GM21619 (cell line): ENCODE data around the gene ATXN7.

Source experiments
- ATAC-seq: cut with Tn5 transposase; IDR thresholded peaks from one replicate; pipeline ENCODE4 v1.9.1; 2021; ENCODE audit not compliant: unreplicated experiment

Gene ATXN7

DNA sequence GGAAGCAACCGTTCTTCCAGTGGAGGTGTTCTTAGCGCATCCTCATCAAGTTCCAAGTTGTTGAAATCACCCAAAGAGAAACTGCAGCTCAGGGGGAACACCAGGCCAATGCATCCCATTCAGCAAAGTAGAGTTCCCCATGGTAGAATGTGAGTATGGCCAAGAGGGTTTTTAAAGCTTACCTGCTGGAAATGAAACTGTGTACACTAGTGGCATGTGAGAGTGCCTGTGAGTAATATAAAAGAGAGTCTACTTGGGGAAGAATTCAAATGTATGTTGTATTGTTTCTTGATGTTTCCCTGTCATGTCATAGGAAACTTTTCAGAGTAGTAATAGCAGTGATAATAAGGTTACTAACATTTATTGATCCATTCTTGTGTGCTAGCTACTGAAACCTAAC is 116.4 kb downstream of the ATXN7 start:
- ATAC-seq, result no peak

DNA sequence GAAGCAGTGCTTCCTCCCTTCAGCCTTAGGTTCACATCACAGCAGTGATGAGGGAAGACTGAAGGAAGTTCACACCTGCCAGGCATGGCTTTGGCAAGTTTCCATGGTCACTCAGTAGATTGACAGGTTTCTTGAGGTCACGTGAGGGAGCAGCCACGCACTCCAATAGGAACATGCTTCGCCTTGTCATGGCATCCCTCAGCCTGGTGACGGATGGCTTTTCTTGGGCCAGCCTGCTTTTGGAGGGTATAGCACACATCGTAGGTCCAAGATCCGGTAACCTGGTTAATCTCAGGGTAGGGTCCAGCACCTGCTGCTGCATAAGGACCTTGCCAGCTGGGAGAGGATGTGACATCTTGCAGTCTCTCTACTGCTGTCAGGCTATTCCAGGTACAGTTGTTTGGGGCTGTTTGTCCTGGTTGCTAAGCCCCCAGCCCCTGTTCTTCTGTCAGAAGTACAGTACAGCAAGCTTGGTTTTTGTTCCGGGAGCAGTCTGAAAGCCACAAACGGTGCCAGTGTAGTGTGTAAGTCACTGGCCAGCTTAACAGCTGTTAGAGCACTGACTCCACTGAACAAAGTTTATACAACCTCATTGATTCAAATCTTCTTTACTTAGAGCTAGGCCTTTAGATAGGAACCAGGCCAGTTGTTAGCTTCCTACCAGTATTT is 117.3 kb downstream of the ATXN7 start:
- ATAC-seq, result no peak

DNA sequence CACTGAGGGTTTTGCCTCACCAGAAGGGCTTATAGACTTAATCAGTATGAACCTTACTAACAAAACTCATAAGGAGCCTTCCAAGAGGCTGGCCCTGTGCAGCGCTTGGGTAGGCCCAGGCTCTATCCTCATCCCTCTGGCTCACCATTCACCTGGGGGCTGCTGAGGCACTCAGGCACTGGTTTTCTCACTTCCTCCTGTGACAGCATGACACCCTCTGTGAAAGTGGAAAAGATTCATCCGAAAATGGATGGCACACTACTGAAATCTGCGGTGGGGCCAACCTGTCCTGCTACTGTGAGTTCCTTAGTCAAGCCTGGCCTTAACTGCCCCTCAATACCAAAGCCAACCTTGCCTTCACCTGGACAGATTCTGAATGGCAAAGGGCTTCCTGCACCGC is 118.3 kb downstream of the ATXN7 start:
- ATAC-seq, result no peak

DNA sequence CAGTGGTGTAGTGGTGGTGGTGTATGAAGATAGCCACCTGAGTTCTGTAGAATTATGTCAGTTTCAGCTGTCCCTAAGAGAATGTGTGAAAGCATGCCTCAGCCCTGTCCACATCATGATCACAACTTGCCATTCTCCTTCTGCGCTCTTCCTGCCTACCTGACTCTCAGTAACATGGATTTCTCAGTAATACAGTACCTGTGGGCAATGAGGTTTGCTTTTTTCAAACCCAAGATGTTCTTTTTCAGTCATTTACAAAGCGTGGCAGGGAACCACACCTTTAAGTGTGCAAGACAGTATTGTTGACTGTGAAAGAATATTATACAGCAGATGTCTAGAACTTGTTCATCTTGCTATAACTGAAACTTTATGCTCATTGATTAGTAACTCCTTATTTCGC is 120.7 kb downstream of the ATXN7 start:
- no peak for ATAC-seq

DNA sequence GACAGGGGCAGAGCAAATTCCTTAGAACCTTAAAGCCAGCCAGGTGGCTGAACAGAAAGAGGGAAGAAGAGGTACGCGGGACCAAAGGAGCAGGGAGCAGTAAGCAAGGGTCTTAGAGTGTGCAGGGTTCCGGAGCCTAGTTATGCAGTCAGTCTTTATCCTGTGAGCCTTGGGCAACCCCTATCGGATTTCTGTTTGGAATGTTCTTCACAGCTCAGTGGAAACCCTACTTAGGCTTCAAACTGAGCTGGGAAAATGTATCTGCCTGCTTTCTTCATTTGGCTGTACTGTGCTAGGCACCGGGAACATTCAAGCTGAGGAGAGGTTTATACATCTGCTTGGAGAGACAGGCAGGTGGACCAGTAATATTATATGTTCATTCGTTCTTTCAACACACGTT is 122.5 kb downstream of the ATXN7 start:
- no peak for ATAC-seq

DNA sequence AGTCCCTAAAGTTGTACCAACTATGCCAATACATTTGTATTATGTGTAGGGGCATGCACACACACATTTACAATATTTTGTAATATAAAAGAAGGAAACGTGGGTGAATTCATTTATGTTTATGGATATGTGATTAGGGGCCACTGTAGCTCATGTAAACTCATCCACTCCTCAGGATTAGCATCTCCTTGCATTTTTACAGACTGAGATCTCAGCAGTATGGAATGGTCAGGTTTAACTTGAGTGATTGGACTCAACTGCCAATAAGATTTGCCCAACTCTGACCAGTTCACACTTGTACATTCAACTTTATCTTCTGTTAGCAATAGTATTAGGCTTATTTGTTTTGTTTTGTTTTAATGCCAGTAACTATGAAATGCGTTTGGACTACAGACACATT is 123.2 kb downstream of the ATXN7 start:
- ATAC-seq, result no peak

DNA sequence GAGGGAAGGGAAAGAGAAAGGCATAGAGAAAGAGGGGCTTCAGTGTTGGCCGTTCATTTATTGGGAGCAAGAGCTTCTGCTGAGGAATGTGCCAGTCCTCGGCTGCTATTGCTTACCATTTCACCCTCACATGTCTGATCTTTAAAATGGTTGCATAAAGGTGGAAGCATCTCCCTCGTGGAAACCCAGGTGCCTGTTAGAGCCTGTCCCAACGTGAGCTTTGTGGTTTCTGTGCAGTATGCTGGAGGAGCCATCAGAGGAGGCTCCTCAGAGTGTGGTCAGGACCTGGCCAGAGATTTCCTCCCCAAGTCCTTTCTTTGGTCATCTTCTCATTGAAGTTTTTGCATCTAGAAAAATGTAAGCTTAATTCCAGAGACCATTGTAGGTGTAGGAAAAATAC is 125.3 kb downstream of the ATXN7 start:
- no peak for ATAC-seq

DNA sequence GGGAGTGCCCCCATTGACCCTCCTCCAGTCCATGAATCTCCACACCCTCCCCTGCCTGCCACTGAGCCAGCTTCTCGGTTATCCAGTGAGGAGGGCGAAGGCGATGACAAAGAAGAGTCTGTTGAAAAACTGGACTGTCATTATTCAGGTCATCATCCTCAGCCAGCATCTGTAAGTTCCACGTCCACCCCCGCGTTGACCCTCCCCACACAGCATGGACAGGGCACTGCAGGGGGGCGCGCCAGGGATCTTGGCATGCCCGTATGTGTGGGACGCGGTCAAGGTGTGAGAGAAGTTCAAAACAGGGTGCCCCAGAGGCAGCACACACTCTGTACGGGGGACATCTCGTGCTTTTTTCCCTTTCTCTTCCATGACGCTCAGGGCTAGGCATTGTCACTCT is 126.5 kb downstream of the ATXN7 start:
- no peak for ATAC-seq

DNA sequence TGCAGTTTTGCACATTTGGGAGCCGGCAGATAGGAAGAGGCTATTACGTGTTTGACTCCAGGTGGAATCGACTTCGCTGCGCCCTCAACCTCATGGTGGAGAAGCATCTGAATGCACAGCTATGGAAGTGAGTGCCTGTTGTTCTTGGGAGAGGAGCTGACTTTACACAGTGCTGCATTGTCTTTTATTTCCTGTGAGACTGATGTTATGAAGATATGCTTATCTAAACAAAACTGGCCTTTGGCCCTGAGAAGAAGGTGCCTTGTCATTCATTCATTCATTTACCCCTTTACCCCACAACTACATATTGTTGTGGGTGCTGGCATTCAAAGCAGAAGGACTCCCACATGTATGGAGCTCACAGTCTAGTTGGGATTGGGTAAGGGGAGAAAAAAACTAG is 127.1 kb downstream of the ATXN7 start:
- no peak for ATAC-seq

DNA sequence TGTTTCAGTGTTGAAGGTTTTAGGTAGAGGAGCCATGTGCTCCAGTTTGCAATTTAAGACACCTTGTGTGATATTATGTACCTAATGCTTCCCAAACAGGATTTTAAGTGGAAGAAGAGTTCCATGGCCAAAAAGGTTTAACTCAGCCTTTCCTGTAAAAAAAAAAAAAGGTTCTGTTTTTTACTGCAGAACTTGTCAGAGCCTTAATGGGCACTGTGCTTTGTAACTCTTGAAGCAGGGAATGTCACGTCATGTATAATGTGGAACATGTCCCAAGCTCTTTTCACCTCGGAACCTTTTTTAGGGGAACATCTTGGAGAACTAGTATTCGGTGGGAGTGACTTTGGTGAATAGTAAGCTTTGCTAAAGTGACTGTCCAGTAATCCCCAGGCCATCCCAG is 128.0 kb downstream of the ATXN7 start:
- ATAC-seq, result no peak

DNA sequence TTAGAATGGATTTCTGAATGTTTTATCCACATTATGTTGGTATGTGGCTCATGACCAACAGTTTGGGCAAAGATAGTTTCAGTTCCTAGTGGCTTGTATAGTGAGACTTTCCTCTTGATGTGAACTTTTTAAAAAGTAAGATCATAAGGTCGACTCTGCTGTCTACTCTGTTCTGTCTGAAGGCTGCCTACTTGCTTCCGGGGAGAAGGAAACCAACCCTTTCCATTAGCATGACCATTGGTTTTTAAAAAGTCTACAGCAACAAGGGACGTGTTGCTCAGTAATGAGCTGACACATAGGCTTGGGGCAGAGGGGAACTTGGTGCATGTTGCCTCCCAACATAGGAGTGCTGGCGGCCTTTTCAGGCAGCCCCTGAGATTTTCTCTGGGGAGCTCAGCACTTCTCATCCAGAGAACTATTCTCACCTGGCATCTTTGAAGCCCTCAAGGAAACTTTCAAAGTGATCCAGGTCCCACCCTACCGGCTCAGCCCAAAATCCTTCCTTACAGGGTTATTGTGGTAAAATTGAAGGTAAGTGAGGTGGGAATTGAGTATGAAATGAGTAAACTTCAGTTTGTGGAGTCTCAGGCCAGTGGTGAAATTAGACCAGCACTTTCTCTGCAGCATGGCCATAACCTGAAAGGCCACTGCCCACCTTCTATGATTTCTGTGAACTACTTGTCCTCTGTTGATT is 129.0 kb downstream of the ATXN7 start:
- no peak for ATAC-seq

DNA sequence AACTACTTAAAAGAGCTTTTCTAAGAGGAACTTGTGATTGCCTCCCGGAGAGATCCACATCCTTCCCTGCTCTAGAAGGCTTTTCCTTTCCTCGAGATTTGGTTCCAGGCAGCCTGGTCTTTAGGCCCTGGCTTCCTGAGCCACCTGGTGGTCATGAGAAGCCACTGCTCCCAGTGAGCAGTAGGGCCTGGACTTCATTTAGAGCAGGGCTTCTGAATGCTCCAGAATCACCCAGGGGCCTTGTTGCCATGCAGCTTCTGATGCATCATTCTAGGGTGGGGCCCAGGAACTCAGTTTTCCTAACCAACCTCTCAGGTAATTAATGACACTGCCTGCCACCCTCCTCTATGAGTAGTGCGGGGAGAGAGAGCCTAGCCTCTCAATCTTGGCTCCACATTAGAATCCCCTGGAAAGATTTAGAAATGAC is 130.0 kb downstream of the ATXN7 start:
- peak; percentile 93 for ATAC-seq

DNA sequence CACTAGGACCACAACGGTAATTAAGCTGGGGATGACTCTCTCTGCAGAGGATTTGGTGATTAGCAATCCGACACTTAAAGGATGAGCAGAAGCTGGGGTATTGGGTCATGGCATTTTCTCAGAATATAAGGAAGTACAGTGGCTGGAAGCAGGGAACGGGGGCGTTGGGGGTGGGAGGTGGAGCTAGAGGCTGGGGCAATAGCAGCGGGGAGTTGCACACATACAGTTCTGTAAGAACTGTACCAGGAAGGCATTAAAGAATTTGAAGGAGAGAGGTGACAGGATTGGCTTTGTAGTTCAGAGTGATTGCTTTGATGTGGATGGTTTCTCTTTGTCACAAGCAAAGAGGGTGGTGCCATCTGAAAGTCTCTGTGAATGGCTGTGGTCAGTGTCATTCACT is 131.4 kb downstream of the ATXN7 start:
- no peak for ATAC-seq

DNA sequence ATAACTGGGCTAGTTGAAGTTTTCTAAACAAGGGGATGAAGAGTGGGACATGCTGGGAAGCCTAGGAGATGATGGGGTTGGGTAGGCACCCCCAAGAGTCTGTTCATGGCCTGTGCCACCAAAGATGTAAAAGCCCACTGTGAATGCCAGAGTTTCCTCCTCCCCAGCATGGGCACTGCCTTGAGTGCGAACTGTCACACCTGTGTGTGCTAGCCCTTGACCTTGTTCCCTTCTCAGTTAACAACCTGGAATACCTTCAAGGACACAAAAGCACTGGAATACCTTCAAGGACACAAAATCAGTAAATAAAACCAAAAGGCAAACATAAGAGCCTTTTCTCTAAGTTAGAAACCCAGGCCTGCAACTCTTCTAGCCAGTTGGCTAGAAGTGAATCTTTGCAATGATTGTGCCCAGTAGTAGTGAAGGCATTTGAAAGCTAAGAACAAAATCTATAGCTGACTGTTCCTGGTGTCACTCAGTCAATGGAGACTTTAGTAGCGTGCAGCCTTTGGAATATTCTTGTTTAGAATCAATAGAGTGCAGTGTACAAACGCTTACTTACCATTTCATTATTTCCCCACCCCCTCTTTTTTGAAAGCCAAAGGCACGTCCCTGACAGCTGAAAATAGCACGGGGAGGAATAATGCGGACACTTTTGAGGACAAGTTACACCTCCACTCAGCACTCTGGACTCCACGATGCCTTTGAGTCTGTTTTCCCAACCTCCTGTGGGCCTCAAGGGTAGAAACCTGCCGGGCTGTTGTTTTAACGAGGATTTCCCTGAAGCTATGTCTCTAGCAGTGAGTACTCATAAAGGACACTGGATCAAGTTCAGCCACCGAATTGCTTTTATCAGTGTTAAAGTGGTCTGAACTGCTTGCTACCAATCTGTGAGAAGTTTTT is 135.4 kb downstream of the ATXN7 start:
- ATAC-seq, result no peak

DNA sequence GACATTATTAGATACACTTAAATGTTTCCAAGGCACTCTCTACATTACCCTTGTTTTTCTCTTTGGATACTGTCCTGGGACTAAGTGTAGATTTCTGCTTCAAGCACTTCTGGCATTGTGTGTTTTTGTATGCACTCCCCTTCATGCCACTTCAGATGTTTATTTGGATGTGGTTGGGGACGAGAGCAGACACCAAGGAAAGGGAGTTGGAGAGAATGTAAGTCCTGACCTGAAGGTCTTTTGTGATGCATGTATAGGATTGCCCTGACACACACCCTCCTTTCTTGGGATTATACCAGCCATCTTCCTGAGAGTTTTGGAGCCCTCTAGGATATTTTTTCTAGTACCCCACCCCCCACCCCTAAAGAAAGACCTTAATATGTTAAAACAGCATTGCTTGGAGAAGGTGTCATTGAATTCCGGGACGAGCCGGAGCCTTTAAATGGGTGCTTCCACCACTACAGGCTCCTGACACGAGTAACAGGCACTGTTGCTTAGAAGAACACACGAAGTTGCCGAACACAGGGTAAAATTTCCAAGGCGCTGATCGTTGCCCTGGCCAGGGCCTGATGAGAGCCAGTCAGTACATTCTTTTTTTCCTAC is 136.9 kb downstream of the ATXN7 start:
- ATAC-seq, result no peak

DNA sequence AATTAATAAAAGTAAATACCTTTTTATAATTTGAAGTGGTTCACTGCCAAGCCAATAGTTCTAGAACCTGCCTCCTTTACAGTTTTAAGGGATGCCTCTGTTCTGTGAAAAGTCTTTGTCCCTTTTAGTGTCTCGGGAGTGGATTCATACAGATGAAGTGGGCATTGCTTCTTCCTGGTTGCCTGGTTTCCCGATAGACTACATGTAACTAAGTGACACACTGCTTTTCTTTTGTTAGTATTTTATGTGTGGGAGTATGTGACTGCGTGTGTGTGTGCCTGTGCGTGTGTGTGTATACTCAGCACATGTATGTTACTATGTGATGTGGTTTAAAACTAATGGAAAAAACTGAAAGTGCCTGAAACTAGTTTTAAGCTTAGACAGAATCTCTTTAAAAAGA is 138.6 kb downstream of the ATXN7 start:
- no peak for ATAC-seq

DNA sequence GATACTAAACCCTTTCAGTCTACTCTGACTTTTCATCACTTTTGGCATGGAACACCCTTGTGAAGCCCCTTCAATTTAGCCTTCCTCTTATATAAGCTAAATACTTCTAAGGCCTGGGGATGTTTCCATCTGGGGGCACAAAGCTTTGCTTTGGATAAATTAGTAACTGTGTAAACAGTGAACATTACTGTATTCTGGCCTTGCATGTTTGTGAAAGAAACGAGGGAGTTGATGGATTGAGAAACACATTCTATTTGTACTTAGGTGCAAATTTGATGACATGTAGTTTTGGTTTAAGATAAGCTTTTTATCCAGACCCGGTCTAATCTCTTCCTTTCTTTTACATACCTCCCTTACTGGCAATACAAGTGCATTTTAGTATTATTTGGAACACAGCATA is 139.9 kb downstream of the ATXN7 start:
- ATAC-seq, result no peak

DNA sequence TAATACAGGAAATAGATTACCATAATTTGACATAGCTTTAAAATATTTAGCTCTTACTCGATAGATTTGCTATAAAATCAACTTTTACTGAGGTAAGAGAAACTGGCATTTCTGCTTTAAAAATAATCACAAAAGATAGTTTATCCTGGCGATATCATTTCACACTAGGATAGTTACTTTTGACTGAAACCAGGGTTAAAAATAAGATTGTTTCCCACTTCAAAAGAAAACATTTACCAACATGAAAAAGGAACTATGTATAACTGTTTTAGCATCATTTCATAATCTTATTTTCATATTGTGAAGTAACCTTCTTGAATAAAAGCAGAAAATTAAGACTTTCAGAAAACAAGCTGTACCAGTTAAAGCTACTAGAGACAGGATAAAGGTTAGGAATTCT is 144.3 kb downstream of the ATXN7 start:
- no peak for ATAC-seq

DNA sequence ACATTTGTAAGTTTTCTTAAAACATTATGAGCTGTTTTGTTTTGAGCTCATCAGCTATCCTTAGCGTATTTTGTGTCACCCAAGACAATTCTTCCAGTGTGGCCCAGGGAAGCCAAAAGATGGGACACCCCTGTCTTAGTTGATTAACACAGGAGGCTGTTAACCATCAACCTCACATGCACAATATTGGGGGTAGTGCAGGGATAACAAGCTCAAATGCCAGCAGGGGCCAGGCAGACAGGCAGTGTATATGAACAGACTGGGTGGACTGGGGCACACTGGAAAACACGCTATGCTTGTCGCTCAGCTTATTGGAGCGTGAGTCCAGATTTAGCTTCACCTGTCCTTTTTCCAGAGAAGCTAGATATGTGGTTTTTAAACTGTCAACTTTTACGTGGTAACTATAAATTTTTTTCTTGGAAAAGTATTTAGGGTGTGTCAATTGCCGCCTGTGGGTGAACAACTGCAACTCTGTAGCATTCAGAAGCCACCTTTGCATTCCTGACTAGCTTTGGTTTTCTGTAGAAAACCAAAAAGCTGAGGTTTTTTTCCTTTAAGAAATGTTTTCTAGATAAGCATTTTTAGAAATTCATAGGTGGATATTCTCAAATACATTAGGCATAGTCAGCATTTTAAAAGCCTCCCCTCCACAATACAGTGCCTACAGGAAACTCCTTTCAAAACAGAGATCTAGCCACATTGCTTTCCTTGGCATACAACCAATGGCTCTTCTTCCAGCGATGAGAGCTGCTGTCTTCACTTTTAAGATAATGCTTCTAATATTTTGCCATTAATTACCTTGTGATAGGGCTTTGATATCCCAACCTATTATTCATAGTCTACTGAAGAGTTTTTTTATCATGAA is 145.1 kb downstream of the ATXN7 start:
- no peak for ATAC-seq

DNA sequence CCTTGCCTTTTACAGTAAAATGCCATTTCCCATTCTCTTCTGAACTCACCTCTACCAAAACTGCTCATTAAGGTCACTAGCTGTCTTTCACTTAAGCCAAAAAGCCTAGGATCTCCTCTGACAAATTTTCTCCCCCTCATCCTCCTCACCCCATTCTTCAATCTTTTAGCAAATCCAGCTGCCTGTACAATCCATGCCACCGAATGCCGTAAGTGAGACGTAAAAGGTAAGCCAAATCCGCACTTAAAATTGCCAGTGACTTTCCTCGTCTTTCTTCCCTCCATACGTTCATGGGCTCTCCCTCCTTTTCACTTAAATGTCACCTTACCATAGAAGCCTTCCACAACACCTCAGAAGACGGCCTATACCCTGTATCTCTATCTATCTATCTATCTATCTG is 145.9 kb downstream of the ATXN7 start:
- no peak for ATAC-seq

DNA sequence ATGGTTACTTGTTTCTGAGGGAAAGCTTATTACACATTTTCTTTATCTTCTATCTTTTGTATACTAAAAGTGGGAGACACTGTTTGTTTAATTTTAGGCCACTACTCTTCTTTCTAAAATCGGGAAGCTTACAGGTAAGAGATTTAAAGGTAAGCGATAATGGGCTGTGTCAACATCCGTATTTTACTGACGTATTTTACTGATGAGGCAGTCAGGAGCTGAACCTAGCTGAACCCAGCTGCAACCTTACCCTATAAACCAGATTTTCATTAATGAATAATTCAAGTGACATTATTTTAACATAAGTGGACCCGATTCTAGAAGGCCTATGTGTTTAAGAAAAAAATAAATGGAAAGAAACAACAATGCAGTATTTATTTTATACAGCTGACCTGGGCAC is 146.5 kb downstream of the ATXN7 start:
- ATAC-seq, result no peak
